Measurements from ENCODE around the gene KCNMB2.

The KCNMB2 gene

DNA sequence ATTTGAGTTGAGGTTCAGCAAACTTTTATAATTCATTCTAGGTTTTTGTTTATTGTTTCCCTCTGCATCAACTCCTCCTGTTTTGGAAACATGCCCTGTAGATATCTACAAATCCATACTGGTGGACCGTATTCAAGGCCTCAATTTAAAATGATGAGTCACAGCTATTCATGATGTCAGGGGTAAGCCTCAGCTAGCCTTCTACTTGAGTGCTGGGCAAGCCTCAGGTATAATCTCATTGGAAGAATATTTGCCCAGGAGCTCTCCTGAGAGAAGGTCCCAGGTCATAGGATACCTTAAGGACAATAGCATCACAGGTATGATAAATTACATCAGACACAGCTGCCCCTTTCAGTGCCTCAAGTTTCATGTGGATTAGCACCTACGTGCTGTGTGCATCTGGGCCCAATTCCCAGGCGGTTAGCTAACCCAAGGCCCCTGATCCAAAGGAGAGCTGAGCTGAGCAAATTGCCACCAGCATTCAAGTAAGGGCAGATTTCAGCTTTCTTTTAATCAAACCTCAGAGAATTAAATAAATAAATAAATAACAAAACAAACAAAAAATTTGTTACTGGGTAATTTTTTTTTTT is 87.5 kb downstream of the KCNMB2 start:
- Histone ChIP-seq H3K27ac (ENCODE audit: low read length) (no peak overlapping the region), H3K36me3 (ENCODE audit: control insufficient read depth in 1 of 2, insufficient read depth in 2 of 2, low read length in 2 of 2) (no peaks in the 10 kb centered on the region), H3K27me3 (ENCODE audit: low read depth, low read length) (no peaks in the 10 kb centered on the region), H3K9me3 (ENCODE audit: control insufficient read depth in 1 of 2, low read length in 2 of 2) (no peaks in the 10 kb centered on the region), H3K4me1 (ENCODE audit: control insufficient read depth in 1 of 2, insufficient read depth in 2 of 2, low read length in 2 of 2) (no peaks in the 10 kb centered on the region), H3K4me3 (ENCODE audit: low read depth in 1 of 2, low read length in 2 of 2) (no peak overlapping the region)

GRCh38 chr3:178624276-178624675 is 88.0 kb downstream of the KCNMB2 start:
- no peak overlapping the region for H3K4me3 ChIP-seq (ENCODE audit: low read depth in 1 of 2, low read length in 2 of 2)
- no peaks in the 10 kb centered on the region for H3K36me3 ChIP-seq (ENCODE audit: control insufficient read depth in 1 of 2, insufficient read depth in 2 of 2, low read length in 2 of 2)
- no peak overlapping the region for H3K27ac ChIP-seq (ENCODE audit: low read length)
- no peaks in the 10 kb centered on the region for H3K27me3 ChIP-seq (ENCODE audit: low read depth, low read length)
- no peaks in the 10 kb centered on the region for H3K4me1 ChIP-seq (ENCODE audit: control insufficient read depth in 1 of 2, insufficient read depth in 2 of 2, low read length in 2 of 2)
- H3K9me3 ChIP-seq (ENCODE audit: control insufficient read depth in 1 of 2, low read length in 2 of 2) = no peaks in the 10 kb centered on the region

- Histone ChIP-seq H3K36me3 (ENCODE audit: control insufficient read depth in 1 of 2, insufficient read depth in 2 of 2, low read length in 2 of 2) (no peaks in the 10 kb centered on the region), H3K4me3 (ENCODE audit: low read depth in 1 of 2, low read length in 2 of 2) (no peak overlapping the region), H3K27ac (ENCODE audit: low read length) (no peak overlapping the region), H3K9me3 (ENCODE audit: control insufficient read depth in 1 of 2, low read length in 2 of 2) (no peaks in the 10 kb centered on the region), H3K27me3 (ENCODE audit: low read depth, low read length) (no peaks in the 10 kb centered on the region), H3K4me1 (ENCODE audit: control insufficient read depth in 1 of 2, insufficient read depth in 2 of 2, low read length in 2 of 2) (no peaks in the 10 kb centered on the region)
Measured at GRCh38 chr3:178625053-178625600, 88.9 kb downstream of the KCNMB2 start.

DNA sequence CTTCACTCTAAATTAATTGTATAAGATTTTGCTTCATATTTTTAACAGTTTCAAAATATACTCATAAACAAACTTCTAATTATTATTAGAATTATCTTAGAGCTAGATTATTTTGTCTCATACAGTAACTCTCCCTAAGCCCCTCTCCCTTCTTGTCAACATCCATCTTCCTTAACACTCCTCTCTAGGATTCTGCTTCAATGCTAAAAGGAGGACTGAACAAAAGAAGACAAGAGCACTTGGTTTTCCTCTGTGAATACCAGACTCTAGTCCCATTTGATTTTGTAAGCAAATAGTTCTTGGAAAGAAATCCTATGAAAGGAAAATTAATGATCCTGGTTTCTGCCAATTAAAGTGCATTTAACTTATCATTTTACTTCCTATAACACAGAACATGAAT is 91.8 kb downstream of the KCNMB2 start:
- Histone ChIP-seq H3K4me3 (ENCODE audit: low read depth in 1 of 2, low read length in 2 of 2) (no peak overlapping the region), H3K9me3 (ENCODE audit: control insufficient read depth in 1 of 2, low read length in 2 of 2) (no peaks in the 10 kb centered on the region), H3K36me3 (ENCODE audit: control insufficient read depth in 1 of 2, insufficient read depth in 2 of 2, low read length in 2 of 2) (no peaks in the 10 kb centered on the region), H3K27ac (ENCODE audit: low read length) (no peak overlapping the region), H3K4me1 (ENCODE audit: control insufficient read depth in 1 of 2, insufficient read depth in 2 of 2, low read length in 2 of 2) (no peaks in the 10 kb centered on the region), H3K27me3 (ENCODE audit: low read depth, low read length) (no peaks in the 10 kb centered on the region)

GRCh38 chr3:178629430-178630178 is 93.4 kb downstream of the KCNMB2 start:
- Histone ChIP-seq H3K27ac (ENCODE audit: low read length) (no peak overlapping the region), H3K4me3 (ENCODE audit: low read depth in 1 of 2, low read length in 2 of 2) (no peak overlapping the region), H3K27me3 (ENCODE audit: low read depth, low read length) (no peaks in the 10 kb centered on the region), H3K36me3 (ENCODE audit: control insufficient read depth in 1 of 2, insufficient read depth in 2 of 2, low read length in 2 of 2) (no peaks in the 10 kb centered on the region), H3K9me3 (ENCODE audit: control insufficient read depth in 1 of 2, low read length in 2 of 2) (no peaks in the 10 kb centered on the region), H3K4me1 (ENCODE audit: control insufficient read depth in 1 of 2, insufficient read depth in 2 of 2, low read length in 2 of 2) (no peaks in the 10 kb centered on the region)

DNA sequence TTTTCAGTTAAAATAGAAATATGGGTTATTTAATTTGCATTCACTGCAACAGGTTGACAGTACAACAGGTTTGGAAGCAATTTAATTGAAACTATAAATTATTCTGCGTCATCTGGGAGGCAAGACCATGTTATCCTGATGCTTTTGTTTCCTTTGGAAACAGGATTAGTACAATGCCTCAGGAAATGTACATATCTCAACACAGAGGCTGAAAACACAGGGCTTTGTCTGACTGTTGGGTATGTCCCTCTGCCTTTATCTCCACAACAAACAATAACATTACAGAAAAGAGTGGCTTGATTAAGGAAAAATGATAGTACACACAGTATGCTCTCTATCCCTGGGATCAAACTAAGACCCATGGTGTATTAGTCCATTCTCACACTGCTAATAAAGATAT is 95.7 kb downstream of the KCNMB2 start:
- no peaks in the 10 kb centered on the region for H3K9me3 ChIP-seq (ENCODE audit: control insufficient read depth in 1 of 2, low read length in 2 of 2)
- H3K36me3 ChIP-seq (ENCODE audit: control insufficient read depth in 1 of 2, insufficient read depth in 2 of 2, low read length in 2 of 2) = no peaks in the 10 kb centered on the region
- H3K27me3 ChIP-seq (ENCODE audit: low read depth, low read length) = no peaks in the 10 kb centered on the region
- no peaks in the 10 kb centered on the region for H3K4me1 ChIP-seq (ENCODE audit: control insufficient read depth in 1 of 2, insufficient read depth in 2 of 2, low read length in 2 of 2)
- no peak overlapping the region for H3K27ac ChIP-seq (ENCODE audit: low read length)
- no peak overlapping the region for H3K4me3 ChIP-seq (ENCODE audit: low read depth in 1 of 2, low read length in 2 of 2)

DNA sequence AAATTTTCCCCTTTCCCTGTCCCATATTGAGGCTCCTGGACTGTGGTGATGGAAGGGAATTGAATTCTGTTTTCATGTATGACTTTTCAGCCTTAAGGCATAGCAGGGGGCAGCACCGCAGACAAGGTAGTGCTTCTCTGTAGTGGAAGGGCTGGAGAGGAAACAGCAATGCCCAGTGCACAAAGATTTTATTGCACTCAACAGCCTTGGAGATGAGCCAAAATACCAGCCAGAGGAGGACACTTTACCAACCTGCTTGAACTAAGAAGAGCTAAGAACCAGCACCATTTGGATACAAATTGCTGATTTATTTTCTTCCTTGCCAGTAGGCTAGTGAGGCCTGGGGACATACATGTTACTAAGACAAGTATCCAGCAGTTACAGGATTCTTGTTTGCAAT is 98.7 kb downstream of the KCNMB2 start:
- Histone ChIP-seq H3K36me3 (ENCODE audit: control insufficient read depth in 1 of 2, insufficient read depth in 2 of 2, low read length in 2 of 2) (no peaks in the 10 kb centered on the region), H3K4me1 (ENCODE audit: control insufficient read depth in 1 of 2, insufficient read depth in 2 of 2, low read length in 2 of 2) (no peaks in the 10 kb centered on the region), H3K27me3 (ENCODE audit: low read depth, low read length) (no peaks in the 10 kb centered on the region), H3K9me3 (ENCODE audit: control insufficient read depth in 1 of 2, low read length in 2 of 2) (no peaks in the 10 kb centered on the region), H3K4me3 (ENCODE audit: low read depth in 1 of 2, low read length in 2 of 2) (no peak overlapping the region), H3K27ac (ENCODE audit: low read length) (no peak overlapping the region)

GRCh38 chr3:178637802-178638201 is 101.6 kb downstream of the KCNMB2 start:
- Histone ChIP-seq H3K27me3 (ENCODE audit: low read depth, low read length) (no peaks in the 10 kb centered on the region), H3K4me3 (ENCODE audit: low read depth in 1 of 2, low read length in 2 of 2) (no peak overlapping the region), H3K4me1 (ENCODE audit: control insufficient read depth in 1 of 2, insufficient read depth in 2 of 2, low read length in 2 of 2) (no peaks in the 10 kb centered on the region), H3K36me3 (ENCODE audit: control insufficient read depth in 1 of 2, insufficient read depth in 2 of 2, low read length in 2 of 2) (no peaks in the 10 kb centered on the region), H3K9me3 (ENCODE audit: control insufficient read depth in 1 of 2, low read length in 2 of 2) (no peaks in the 10 kb centered on the region), H3K27ac (ENCODE audit: low read length) (no peak overlapping the region)

DNA sequence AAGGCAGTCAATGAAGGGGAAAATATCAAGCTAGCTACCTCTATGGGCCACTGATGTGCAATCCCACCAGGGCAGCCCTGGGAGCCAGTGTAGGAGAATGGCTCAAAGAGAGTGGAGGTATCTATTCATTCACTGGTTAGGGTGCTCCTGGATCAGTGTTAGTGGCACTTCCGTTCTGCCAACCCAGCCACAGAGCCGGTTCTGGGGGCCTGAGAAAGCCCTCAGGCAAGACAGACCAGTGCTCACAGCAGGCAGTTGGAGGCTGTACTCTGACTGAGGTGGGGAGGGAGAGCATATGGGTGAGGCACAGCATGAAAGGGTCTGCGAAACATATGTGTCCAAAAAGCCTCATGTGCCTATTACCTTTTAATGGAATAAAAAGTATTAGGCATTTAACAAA is 109.3 kb downstream of the KCNMB2 start:
- Histone ChIP-seq H3K36me3 (ENCODE audit: control insufficient read depth in 1 of 2, insufficient read depth in 2 of 2, low read length in 2 of 2) (no peaks in the 10 kb centered on the region), H3K4me3 (ENCODE audit: low read depth in 1 of 2, low read length in 2 of 2) (no peak overlapping the region), H3K27ac (ENCODE audit: low read length) (no peak overlapping the region), H3K4me1 (ENCODE audit: control insufficient read depth in 1 of 2, insufficient read depth in 2 of 2, low read length in 2 of 2) (no peaks in the 10 kb centered on the region), H3K27me3 (ENCODE audit: low read depth, low read length) (no peaks in the 10 kb centered on the region), H3K9me3 (ENCODE audit: control insufficient read depth in 1 of 2, low read length in 2 of 2) (no peaks in the 10 kb centered on the region)

- no peaks in the 10 kb centered on the region for H3K9me3 ChIP-seq (ENCODE audit: control insufficient read depth in 1 of 2, low read length in 2 of 2)
- no peaks in the 10 kb centered on the region for H3K27me3 ChIP-seq (ENCODE audit: low read depth, low read length)
- H3K4me3 ChIP-seq (ENCODE audit: low read depth in 1 of 2, low read length in 2 of 2) = no peak overlapping the region
- no peak overlapping the region for H3K27ac ChIP-seq (ENCODE audit: low read length)
- H3K36me3 ChIP-seq (ENCODE audit: control insufficient read depth in 1 of 2, insufficient read depth in 2 of 2, low read length in 2 of 2) = no peaks in the 10 kb centered on the region
- H3K4me1 ChIP-seq (ENCODE audit: control insufficient read depth in 1 of 2, insufficient read depth in 2 of 2, low read length in 2 of 2) = no peaks in the 10 kb centered on the region
Measured at GRCh38 chr3:178646186-178646862, 110.1 kb downstream of the KCNMB2 start.

- Histone ChIP-seq H3K36me3 (ENCODE audit: control insufficient read depth in 1 of 2, insufficient read depth in 2 of 2, low read length in 2 of 2) (no peaks in the 10 kb centered on the region), H3K4me1 (ENCODE audit: control insufficient read depth in 1 of 2, insufficient read depth in 2 of 2, low read length in 2 of 2) (no peaks in the 10 kb centered on the region), H3K9me3 (ENCODE audit: control insufficient read depth in 1 of 2, low read length in 2 of 2) (no peaks in the 10 kb centered on the region), H3K4me3 (ENCODE audit: low read depth in 1 of 2, low read length in 2 of 2) (no peak overlapping the region), H3K27ac (ENCODE audit: low read length) (no peak overlapping the region), H3K27me3 (ENCODE audit: low read depth, low read length) (no peaks in the 10 kb centered on the region)
Measured at GRCh38 chr3:178655488-178655887, 119.3 kb downstream of the KCNMB2 start.
